Measurements from ENCODE around the gene CDPF1. TPM values are rescaled to one million over a fixed set of nuclear protein-coding genes. Genes with fewer than 3 reads are reported as not detected.

Gene CDPF1
- total RNA-seq, 4 donors from 2014 or later: 10.0 to 17.3 (median 13.2) TPM

- peak in 1 of 2 donors; percentile 65 for DNase-seq (ENCODE audit: low spot score in 2 of 2)
- 71 to 78% methylated on average over 8 of the region's 8 CpGs for WGBS, 2 donors
- no peak overlapping the region for H3K4me3 ChIP-seq (ENCODE audit: low read depth, poor library complexity, severe bottlenecking)
- intact Hi-C loops (cut with DNase I; ENCODE audit: low total_unique reads): no loop called here
- no peak for TF ChIP-seq POLR2A (IDR thresholded peaks at IDR 0.05)
- no peak for TF ChIP-seq CTCF (IDR thresholded peaks at IDR 0.05)
Observed at GRCh38 chr22:46196278-46196677, 53.8 kb downstream of the CDPF1 start.

GRCh38 chr22:46195487-46196165 is 54.5 kb downstream of the CDPF1 start:
- intact Hi-C loops (cut with DNase I; ENCODE audit: low total_unique reads): no loop called here
- peak in 1 of 2 donors; percentile 73 for DNase-seq (ENCODE audit: low spot score in 2 of 2)
- H3K4me3 ChIP-seq (ENCODE audit: low read depth, poor library complexity, severe bottlenecking): no peak overlapping the region
- WGBS, 2 donors: 89 to 90% methylated on average over 18 of the region's 18 CpGs
- TF ChIP-seq POLR2A (IDR thresholded peaks at IDR 0.05): no peak

Other genes starting within 250 kb of the CDPF1 start
- 10 to 100 TPM; 27.8 to 58.1 (median 37.8) TPM for gene PPARA, start 99.8 kb downstream of the CDPF1 start, total RNA-seq
- gene PKDREJ, start 13.1 kb upstream of the CDPF1 start, total RNA-seq: under 1 TPM in 3 of 4 donors, not detected in 1; 0.15 to 0.23 (median 0.23) TPM
- 10 to 100 TPM; 19.1 to 44.7 (median 22.0) TPM for gene TTC38, start 17.7 kb upstream of the CDPF1 start, total RNA-seq
- 1 to 10 TPM in 2 of 4 donors, under 1 TPM in 2; 0.44 to 1.5 (median 0.91) TPM for gene GTSE1, start 46.6 kb upstream of the CDPF1 start, total RNA-seq
- gene TRMU, start 85.4 kb upstream of the CDPF1 start, total RNA-seq: 10 to 100 TPM; 26.8 to 43.5 (median 32.7) TPM